Measurements from ENCODE around the gene TRPM8. TPM values are rescaled to one million over a fixed set of nuclear protein-coding genes. Genes with fewer than 3 reads are reported as not detected.
A peak's percentile ranks its signal among the peaks of the same experiment; 100 is the strongest.

The TRPM8 gene
- total and polyA plus RNA-seq, 2 of the 13 experiments (the other 11 are each of a cell fraction or from before 2014, with no cell fraction given): 0.12 TPM; not detected in 1

GRCh38 chr2:233912691-233913423 is 4.3 kb upstream of the TRPM8 start (continued):
- TF ChIP-seq AHDC1 (CRISPR knock-in tag; IDR thresholded peaks at IDR 0.05; ENCODE audit: borderline replicate concordance) (no peak), REL (CRISPR knock-in tag; conservative IDR thresholded peaks at IDR 0.05) (no peak), ZHX2 (IDR thresholded peaks at IDR 0.05; ENCODE audit: low read depth) (no peak), ZHX2 (CRISPR knock-in tag; IDR thresholded peaks at IDR 0.05; ENCODE audit: borderline replicate concordance) (0 out of 2 replicates have a peak, but pooled peaks have one; percentile 67), ZNF569 (CRISPR knock-in tag; IDR thresholded peaks at IDR 0.05; ENCODE audit: borderline replicate concordance) (no peak), DMTF1 (CRISPR knock-in tag; IDR thresholded peaks at IDR 0.05) (no peak), RCOR2 (CRISPR knock-in tag; IDR thresholded peaks at IDR 0.05) (no peak), ZNF335 (CRISPR knock-in tag; IDR thresholded peaks at IDR 0.05) (peak; percentile 68; the same call in 1 of the 2 replicates)
- TF ChIP-seq, protein P1, sequence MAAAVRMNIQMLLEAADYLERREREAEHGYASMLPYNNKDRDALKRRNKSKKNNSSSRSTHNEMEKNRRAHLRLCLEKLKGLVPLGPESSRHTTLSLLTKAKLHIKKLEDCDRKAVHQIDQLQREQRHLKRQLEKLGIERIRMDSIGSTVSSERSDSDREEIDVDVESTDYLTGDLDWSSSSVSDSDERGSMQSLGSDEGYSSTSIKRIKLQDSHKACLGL (CRISPR knock-in tag; IDR thresholded peaks at IDR 0.05): no peak
- TF ChIP-seq, protein P2, sequence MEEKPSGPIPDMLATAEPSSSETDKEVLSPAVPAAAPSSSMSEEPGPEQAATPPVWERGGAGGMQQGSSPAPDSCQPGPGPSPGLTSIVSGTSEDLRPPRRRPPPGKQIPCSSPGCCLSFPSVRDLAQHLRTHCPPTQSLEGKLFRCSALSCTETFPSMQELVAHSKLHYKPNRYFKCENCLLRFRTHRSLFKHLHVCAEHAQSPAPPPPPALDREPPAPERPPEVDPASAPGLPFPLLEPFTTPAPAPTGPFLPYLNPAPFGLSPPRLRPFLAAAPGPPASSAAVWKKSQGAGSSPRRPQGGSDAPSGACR (CRISPR knock-in tag; IDR thresholded peaks at IDR 0.05): no peak
- TF ChIP-seq, protein P3, sequence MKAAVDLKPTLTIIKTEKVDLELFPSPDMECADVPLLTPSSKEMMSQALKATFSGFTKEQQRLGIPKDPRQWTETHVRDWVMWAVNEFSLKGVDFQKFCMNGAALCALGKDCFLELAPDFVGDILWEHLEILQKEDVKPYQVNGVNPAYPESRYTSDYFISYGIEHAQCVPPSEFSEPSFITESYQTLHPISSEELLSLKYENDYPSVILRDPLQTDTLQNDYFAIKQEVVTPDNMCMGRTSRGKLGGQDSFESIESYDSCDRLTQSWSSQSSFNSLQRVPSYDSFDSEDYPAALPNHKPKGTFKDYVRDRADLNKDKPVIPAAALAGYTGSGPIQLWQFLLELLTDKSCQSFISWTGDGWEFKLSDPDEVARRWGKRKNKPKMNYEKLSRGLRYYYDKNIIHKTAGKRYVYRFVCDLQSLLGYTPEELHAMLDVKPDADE (CRISPR knock-in tag; IDR thresholded peaks at IDR 0.05): no peak
